A549 (cell line): ENCODE data around the gene CHD1.

Source experiments
- BCL3 ChIP-seq: fragments of >200 bp; sonication (Bioruptor Twin); formaldehyde crosslinking; IDR thresholded peaks from 3 replicates; pipeline ENCODE4 v1.6.1; 2016
- BHLHE40 ChIP-seq: IDR thresholded peaks from 2 replicates; pipeline ENCODE4 v1.6.1; 2012; ENCODE audit warnings: low read depth, low read length, inconsistent platforms
- CBX2 ChIP-seq: fragments of 200-600 bp; sonication (generic); IDR thresholded peaks from 2 replicates; pipeline ENCODE4 v1.6.1; 2016; ENCODE audit warnings: low read depth, mild to moderate bottlenecking, borderline replicate concordance
- CTCF ChIP-seq: fragments of >200 bp; sonication (Bioruptor Twin); formaldehyde crosslinking; IDR thresholded peaks from 3 replicates; pipeline ENCODE4 v1.5.1; 2016
- E2F6 ChIP-seq: IDR thresholded peaks from 2 replicates; pipeline ENCODE4 v1.6.1; 2012; ENCODE audit warnings: low read depth, borderline replicate concordance
- MAFK ChIP-seq: fragments of 450-650 bp; IDR thresholded peaks from 2 replicates; pipeline ENCODE4 v1.6.1; 2014; ENCODE audit not compliant: partially characterized antibody
- PBX3 ChIP-seq: IDR thresholded peaks from 2 replicates; pipeline ENCODE4 v1.6.1; 2012
- PHF8 ChIP-seq: fragments of 200-600 bp; sonication (generic); IDR thresholded peaks from 2 replicates; pipeline ENCODE4 v1.6.1; 2016; ENCODE audit warnings: low read depth, mild to moderate bottlenecking, antibody characterized with exemption, moderate library complexity, borderline replicate concordance
- POLR2A ChIP-seq: IDR thresholded peaks from 2 replicates; pipeline ENCODE4 v1.6.1; 2012; ENCODE audit warnings: mild to moderate bottlenecking, low read length
- RAD21 ChIP-seq, 2 experiments: fragments of >200 bp in 1 of 2; sonication (Bioruptor Twin) in 1 of 2; formaldehyde crosslinking in 1 of 2; IDR thresholded peaks in 1 of 2; conservative IDR thresholded peaks in 1 of 2; 2 replicates in 1 of 2; 3 replicates in 1 of 2; pipeline ENCODE4 v1.6.1; 2012 to 2018; ENCODE audit warnings: inconsistent platforms in 1 of 2
- REST ChIP-seq: fragments of 200-600 bp; sonication (generic); IDR thresholded peaks from 2 replicates; pipeline ENCODE4 v1.6.1; 2016; ENCODE audit warnings: antibody characterized with exemption, mild to moderate bottlenecking, moderate library complexity
- SREBF2 ChIP-seq: fragments of 450-650 bp; IDR thresholded peaks from 2 replicates; pipeline ENCODE4 v1.6.1; 2014; ENCODE audit warnings: mild to moderate bottlenecking, moderate library complexity

GRCh38 chr5:98928873-98929709, at the start of gene CHD1:
- TF ChIP-seq REST (no peak; the same call in 1 of the 2 replicates), BCL3 (peak; percentile 75; the same call in 2 of the 3 replicates), PBX3 (no peak), PHF8 (peak; percentile 96), CTCF (no peak), POLR2A (peak; percentile 68), CBX2 (no peak), MAFK (no peak), BHLHE40 (0 out of 2 replicates have a peak, but pooled peaks have one; percentile 24), E2F6 (no peak; the same call in 1 of the 2 replicates), RAD21 (conservative IDR thresholded peaks at IDR 0.05 in 1 of 2, IDR thresholded peaks at IDR 0.05 in 1 of 2) (no peak), SREBF2 (no peak)
